ENCODE measurements around the gene DGKG.

DNA sequence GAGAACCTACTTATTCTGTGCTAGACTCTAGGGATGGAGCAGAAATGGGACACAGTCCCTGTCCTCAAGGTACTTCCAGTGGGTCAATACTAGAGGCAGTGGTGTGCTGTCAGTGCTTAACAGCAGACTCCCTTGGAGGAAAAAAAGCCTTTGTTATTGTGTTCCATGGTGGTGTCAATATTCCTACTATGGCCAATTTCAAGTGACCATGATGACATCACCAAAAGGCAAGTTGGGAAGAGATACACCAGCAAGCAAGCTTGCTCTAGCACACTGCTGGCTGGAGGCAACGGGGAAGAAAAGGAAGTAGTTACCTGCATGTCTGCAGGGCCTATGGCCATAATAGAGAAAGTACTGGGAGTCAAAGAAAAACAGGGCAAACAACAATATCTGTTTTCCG is 163.6 kb downstream of the DGKG start:
- TF ChIP-seq, protein P1, sequence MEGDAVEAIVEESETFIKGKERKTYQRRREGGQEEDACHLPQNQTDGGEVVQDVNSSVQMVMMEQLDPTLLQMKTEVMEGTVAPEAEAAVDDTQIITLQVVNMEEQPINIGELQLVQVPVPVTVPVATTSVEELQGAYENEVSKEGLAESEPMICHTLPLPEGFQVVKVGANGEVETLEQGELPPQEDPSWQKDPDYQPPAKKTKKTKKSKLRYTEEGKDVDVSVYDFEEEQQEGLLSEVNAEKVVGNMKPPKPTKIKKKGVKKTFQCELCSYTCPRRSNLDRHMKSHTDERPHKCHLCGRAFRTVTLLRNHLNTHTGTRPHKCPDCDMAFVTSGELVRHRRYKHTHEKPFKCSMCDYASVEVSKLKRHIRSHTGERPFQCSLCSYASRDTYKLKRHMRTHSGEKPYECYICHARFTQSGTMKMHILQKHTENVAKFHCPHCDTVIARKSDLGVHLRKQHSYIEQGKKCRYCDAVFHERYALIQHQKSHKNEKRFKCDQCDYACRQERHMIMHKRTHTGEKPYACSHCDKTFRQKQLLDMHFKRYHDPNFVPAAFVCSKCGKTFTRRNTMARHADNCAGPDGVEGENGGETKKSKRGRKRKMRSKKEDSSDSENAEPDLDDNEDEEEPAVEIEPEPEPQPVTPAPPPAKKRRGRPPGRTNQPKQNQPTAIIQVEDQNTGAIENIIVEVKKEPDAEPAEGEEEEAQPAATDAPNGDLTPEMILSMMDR (IDR thresholded peaks at IDR 0.05), result no peak
- TF ChIP-seq POLR2AphosphoS5 (IDR thresholded peaks at IDR 0.05), result no peak
- TF ChIP-seq POLR2A (IDR thresholded peaks at IDR 0.05), result no peak
